22Rv1 (cell line): Measurements from ENCODE around the gene ACAT2.
"Not testable (repeated sequence)": the region's sequence is repeated elsewhere in the genome, so short reads cannot be mapped to it uniquely, and the experiment has no call there.

Experiments used
- H3K27ac ChIP-seq: fragments of 450-650 bp; 2 replicates; pipeline ENCODE4 v1.5.1; 2017
- ZFX ChIP-seq: fragments of 450-650 bp; IDR thresholded peaks from 2 replicates; pipeline ENCODE4 v1.6.1; 2017; ENCODE audit warnings: antibody characterized with exemption, borderline replicate concordance
- TF ChIP-seq, protein P1 (sequence below): fragments of 450-650 bp; IDR thresholded peaks from 2 replicates; pipeline ENCODE4 v1.5.1; 2017; ENCODE audit warnings: mild to moderate bottlenecking

Gene ACAT2

DNA sequence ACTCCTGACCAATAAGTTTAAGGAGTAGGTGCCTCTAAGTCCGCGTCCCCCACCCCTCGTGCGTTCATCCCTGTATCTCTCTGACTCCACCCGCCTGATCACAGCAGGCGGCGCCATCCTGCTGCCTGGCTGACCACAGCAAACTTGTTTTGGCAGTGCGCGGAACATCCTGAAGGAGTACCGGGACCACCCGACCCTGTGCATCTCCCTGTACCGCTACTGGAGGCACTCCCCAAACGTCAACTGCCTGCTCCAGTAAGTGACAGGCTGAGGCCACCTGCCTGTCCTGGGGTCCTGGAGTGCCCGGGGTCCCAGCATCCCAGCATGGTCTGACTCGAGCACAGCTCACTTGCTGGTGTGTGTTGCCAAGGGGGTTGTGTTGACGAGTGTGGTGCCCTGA lies 57.3 kb downstream of the ACAT2 start:
- no peak overlapping the region for H3K27ac ChIP-seq
- TF ChIP-seq, protein P1, sequence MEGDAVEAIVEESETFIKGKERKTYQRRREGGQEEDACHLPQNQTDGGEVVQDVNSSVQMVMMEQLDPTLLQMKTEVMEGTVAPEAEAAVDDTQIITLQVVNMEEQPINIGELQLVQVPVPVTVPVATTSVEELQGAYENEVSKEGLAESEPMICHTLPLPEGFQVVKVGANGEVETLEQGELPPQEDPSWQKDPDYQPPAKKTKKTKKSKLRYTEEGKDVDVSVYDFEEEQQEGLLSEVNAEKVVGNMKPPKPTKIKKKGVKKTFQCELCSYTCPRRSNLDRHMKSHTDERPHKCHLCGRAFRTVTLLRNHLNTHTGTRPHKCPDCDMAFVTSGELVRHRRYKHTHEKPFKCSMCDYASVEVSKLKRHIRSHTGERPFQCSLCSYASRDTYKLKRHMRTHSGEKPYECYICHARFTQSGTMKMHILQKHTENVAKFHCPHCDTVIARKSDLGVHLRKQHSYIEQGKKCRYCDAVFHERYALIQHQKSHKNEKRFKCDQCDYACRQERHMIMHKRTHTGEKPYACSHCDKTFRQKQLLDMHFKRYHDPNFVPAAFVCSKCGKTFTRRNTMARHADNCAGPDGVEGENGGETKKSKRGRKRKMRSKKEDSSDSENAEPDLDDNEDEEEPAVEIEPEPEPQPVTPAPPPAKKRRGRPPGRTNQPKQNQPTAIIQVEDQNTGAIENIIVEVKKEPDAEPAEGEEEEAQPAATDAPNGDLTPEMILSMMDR: no peak
- no peak for TF ChIP-seq ZFX

DNA sequence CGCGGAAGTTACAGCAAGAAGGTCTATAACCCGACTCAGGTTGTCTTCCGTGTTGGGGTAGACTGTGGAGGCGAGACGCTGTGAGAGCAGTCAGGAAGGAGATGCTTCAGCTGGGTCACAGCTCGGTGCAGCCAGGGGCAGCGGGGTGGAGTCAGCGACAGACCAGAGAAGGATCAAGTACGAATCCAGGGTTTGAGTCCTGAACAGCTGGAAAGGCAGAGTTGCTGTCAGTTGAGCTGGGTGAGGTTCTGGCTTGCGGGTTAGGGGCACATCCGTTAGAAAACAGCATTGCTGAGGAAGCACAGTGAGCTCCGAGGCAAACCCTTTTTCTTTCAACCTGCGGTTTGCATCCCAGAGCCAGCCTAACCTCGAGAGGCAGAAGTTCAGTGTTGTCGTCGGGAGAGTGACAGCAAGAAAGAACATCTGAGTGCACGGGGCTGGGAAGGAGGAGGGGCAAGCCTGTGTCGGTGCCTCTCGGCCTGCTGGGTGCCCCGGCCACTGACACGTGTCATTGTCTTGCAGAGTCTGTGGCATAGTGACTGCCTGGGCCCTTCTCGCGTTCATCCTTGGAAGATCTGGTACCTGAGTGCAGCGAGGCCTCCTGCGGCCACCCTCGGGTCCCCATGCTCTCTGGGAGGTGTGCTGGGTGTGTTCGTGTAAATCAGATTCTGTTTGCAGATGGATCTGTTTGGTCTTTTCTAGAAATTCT lies 58.2 kb downstream of the ACAT2 start:
- H3K27ac ChIP-seq: no peak overlapping the region

DNA sequence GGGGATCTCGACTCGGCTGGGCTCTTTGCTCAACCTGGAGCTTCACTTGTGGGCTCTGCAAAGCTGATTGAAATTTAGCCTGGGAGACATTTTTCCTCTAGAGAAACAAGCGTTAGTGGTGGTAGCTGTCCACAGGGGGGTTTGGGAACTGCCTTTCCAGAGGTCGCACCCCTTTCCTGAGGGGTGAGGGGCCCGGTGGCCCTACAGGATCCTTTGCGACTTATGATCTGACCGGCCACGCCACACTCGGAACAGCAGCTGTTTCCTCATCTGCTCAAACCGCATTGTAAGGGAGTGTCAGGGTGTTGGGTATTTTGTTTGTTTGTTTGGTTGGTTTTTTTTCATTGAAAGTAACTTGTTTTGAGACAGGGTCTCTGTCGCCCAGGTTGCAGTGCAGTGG lies 59.3 kb downstream of the ACAT2 start:
- no peak overlapping the region for H3K27ac ChIP-seq
- TF ChIP-seq ZFX: no peak
- TF ChIP-seq, protein P1: no peak

More for the DNA sequence above, 58.2 kb downstream of the ACAT2 start:
- TF ChIP-seq, protein P1: no peak
- no peak for TF ChIP-seq ZFX

DNA sequence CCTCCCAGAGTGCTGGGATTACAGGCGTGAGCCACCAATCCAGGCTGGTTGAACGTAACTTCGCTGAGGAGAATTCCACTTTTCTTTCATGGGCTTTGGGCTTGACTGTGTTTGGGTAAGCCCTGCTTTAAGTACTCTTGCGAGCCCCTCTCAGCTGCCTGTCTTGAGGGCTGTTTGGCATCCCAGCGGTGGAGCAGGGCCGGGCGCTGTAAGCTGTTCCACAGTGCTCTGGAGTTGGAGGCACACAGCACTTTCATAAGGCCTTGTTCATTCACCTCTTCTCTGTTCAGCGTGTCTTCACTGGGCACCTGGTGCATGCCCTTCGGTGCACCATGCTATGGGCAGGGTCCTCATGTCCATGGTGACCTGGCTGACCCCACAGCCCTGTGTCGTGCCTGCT lies 59.9 kb downstream of the ACAT2 start:
- TF ChIP-seq, protein P1: no peak
- no peak for TF ChIP-seq ZFX
- no peak overlapping the region for H3K27ac ChIP-seq

DNA sequence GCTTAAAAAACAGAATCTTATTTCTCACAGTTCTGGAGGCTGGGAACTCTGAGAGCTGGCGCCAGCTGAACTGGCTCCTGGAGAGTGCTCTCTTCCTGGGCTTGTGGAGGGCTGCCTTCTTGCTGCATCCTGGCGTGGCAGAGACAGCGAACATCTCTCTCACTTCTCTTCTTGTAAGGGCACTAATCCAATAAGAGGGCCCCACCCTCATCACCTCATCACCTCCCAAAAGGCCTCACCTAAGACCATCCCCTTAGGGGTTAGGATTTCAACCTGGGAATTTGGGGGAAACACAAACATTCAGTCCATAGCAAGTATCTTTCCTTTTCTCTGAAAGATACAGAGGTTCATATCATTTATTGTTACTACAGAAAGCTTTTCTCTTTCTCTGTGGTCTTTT lies 62.1 kb downstream of the ACAT2 start:
- no peak for TF ChIP-seq ZFX
- TF ChIP-seq, protein P1: no peak
- H3K27ac ChIP-seq: no peak overlapping the region

DNA sequence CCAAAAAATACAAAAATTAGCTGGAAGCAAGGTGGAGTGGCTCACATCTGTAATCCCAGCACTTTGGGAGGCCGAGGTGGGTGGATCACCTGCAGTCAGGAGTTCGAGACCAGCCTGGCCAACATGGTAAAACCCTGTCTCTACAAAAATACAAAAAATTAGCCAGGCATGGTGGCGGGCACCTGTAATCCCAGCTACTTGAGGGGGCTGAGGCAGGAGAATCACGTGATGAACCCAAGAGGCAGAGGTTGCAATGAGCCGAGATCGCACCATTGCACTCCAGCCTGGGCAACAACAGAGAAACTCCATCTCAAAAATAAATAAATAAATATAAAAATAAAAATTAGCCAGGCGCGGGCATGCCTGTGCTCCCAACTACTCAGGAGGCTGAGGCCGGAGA lies 62.8 kb downstream of the ACAT2 start:
- H3K27ac ChIP-seq: not testable (repeated sequence)

DNA sequence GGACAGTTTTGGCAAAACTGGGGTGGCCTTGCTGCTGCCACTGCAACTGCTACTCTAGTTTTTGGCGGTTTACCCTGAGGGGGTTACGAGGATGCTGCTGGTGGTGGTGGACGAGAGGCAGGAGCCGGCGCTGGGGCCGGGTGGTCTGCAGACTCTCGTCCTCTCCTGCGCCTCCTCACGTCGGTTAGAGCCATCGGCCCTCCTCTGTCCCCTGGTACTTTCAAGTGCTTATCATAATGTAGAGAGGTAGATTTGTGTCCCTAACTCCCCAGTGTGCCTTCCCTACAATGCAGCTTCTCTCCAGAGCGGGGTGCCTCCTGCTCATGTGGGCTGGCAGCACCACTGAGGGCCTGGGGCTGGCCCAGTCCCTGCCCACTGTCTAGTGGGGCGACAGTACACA lies 64.2 kb downstream of the ACAT2 start:
- no peak overlapping the region for H3K27ac ChIP-seq
- TF ChIP-seq, protein P1: no peak
- TF ChIP-seq ZFX: no peak
